Caco-2 (cell line): Measurements from ENCODE around the gene GPATCH8. TPM values are rescaled to one million over a fixed set of nuclear protein-coding genes. Genes with fewer than 3 reads are reported as not detected.

Source experiments
- Bru-seq: library from RNA; stranded (reverse); fragments of 400-500 nt; gene quantifications from one replicate; lab custom pipeline; 2021; lab: Mats Ljungman, UMichigan
- BruChase-seq, 2 experiments: library from RNA; stranded (reverse); fragments of 400-500 nt; gene quantifications; one replicate each; lab custom pipeline; 2021; lab: Mats Ljungman, UMichigan
- BruUV-seq: library from RNA; stranded (reverse); fragments of 400-500 nt; replicated peaks from 2 replicates; lab custom pipeline; 2021; lab: Mats Ljungman, UMichigan
- CTCF ChIA-PET: fragments of 300-600 bp; sonication (Branson Sonifier 250); formaldehyde crosslinking; loops from one replicate; lab custom pipeline; 2022; ENCODE audit warnings: antibody characterized with exemption; lab: Charles Lee
- POLR2A ChIA-PET: fragments of 300-600 bp; sonication (Branson Sonifier 250); formaldehyde crosslinking; loops from one replicate; lab custom pipeline; 2022; ENCODE audit warnings: antibody characterized with exemption; lab: Charles Lee
- DNase-seq, 2 experiments: peaks; one replicate each; pipeline versions ENCODE4 v3.0.0 to v3.0.0-alpha.2; 2020 to 2022
- H3K27me3 ChIP-seq: replicated peaks from 2 replicates; pipeline ENCODE4 v1.6.0; 2011; ENCODE audit warnings: low read length; ENCODE audit not compliant: control insufficient read depth, insufficient read depth
- H3K36me3 ChIP-seq: 2 replicates; pipeline ENCODE4 v1.5.1; 2011; ENCODE audit warnings: low read length; ENCODE audit not compliant: control insufficient read depth, insufficient read depth
- H3K4me1 ChIP-seq: fragments of 250-450 bp; sonication (Bioruptor Pico); 2 replicates; pipeline ENCODE4 v1.5.1; 2020; ENCODE audit warnings: mild to moderate bottlenecking
- H3K4me3 ChIP-seq: 2 replicates; pipeline ENCODE4 v1.5.1; 2011; ENCODE audit warnings: low read depth, mild to moderate bottlenecking, control low read depth, low read length
- H3K9me3 ChIP-seq: fragments of 250-450 bp; sonication (Bioruptor Pico); 2 replicates; pipeline ENCODE4 v1.5.1; 2020; ENCODE audit warnings: mild to moderate bottlenecking, moderate library complexity
- H3K27ac Mint-ChIP-seq: one replicate; pipeline ENCODE4 v1.8.0; 2022; ENCODE audit warnings: mixed read lengths; ENCODE audit not compliant: unreplicated experiment
- H3K27me3 Mint-ChIP-seq: one replicate; pipeline ENCODE4 v1.8.0; 2022; ENCODE audit warnings: mixed read lengths; ENCODE audit not compliant: insufficient read depth, unreplicated experiment
- H3K36me3 Mint-ChIP-seq: one replicate; pipeline ENCODE4 v1.8.0; 2022; ENCODE audit warnings: mild to moderate bottlenecking, mixed read lengths; ENCODE audit not compliant: insufficient read depth, unreplicated experiment
- H3K4me1 Mint-ChIP-seq: one replicate; pipeline ENCODE4 v1.8.0; 2022; ENCODE audit warnings: low read depth, mixed read lengths; ENCODE audit not compliant: unreplicated experiment
- H3K4me3 Mint-ChIP-seq: one replicate; pipeline ENCODE4 v1.8.0; 2022; ENCODE audit warnings: mild to moderate bottlenecking, moderate library complexity, mixed read lengths; ENCODE audit not compliant: unreplicated experiment
- H3K9me3 Mint-ChIP-seq: one replicate; pipeline ENCODE4 v1.8.0; 2022; ENCODE audit warnings: mixed read lengths; ENCODE audit not compliant: unreplicated experiment
- intact Hi-C: fragments of 100-400 bp; cut with micrococcal nuclease; formaldehyde crosslinking; loops from one replicate; pipeline ENCODE4 v1.10.0; 2022; ENCODE audit not compliant: unreplicated experiment
- long read RNA-seq: library from polyadenylated mRNA; stranded (forward); transcript quantifications from one replicate; pipeline ENCODE4 v2.0.0, GENCODE V29; 2022
- total RNA-seq: library from RNA; stranded (reverse); gene quantifications from 2 replicates; pipeline ENCODE4 v1.2.3, GENCODE V29; 2022
- TF ChIP-seq, protein P1 (sequence below), 2 experiments: fragments of 200-600 bp in 1 of 2; IDR thresholded peaks; 1 replicate in 1 of 2; 2 replicates in 1 of 2; pipeline versions ENCODE4 v1.5.1 to v1.8.0; 2011 to 2022; ENCODE audit warnings: antibody characterized with exemption in 1 of 2, control low read depth in 1 of 2, inconsistent platforms in 1 of 2, low read depth in 1 of 2, low read length in 1 of 2, mild to moderate bottlenecking in 1 of 2, moderate library complexity in 1 of 2; ENCODE audit not compliant: insufficient read depth in 1 of 2, severe bottlenecking in 1 of 2, unreplicated experiment in 1 of 2

Gene GPATCH8
- 53.4 and 55.5 TPM in 2 replicates for total RNA-seq
- percentile 92 among the genes with signal in this experiment for Bru-seq, nascent RNA
- percentile 88 among the genes with signal in this experiment for BruChase-seq, experiment 1, labeled RNA remaining after a 2-hour chase
- BruChase-seq, experiment 2, labeled RNA remaining after a 6-hour chase = percentile 83 among the genes with signal in this experiment
- long read RNA-seq, partial matches to known transcripts = 0 of 35 reads
- long read RNA-seq, other reads (novel, unspliced or antisense) = 33 of 35 reads

- ChIA-PET CTCF (interaction anchor here (0.6 to 1.5 kb wide), 6 partner anchors 20 to 546 kb away, joined by 3 to 8 read pairs (median 4); partner anchors contain the start of gene CCDC43), POLR2A (interaction anchor here (0.5 to 1.4 kb wide), 15 partner anchors 9 to 639 kb away, joined by 3 to 8 read pairs (median 3); partner anchors contain the start of genes EFTUD2 and LSM12)
- intact Hi-C loops = loop anchor here (5.0 kb wide), 1 partner anchor 41 kb away; no protein-coding TSS in a partner anchor
- Histone ChIP-seq H3K36me3 (no peaks in the 10 kb centered on the region), H3K9me3 (no peaks in the 10 kb centered on the region), H3K27me3 (no peaks in the 10 kb centered on the region), H3K4me3 (peak within 1 kb of the TSS; percentile 98), H3K4me1 (peaks cover 14% of the 10 kb centered on the region)
- H3K36me3 Mint-ChIP-seq = no peaks in the 10 kb centered on the region
- BruUV-seq = no TSS peak
- no peaks in the 10 kb centered on the region for H3K27me3 Mint-ChIP-seq
- TF ChIP-seq, protein P1, sequence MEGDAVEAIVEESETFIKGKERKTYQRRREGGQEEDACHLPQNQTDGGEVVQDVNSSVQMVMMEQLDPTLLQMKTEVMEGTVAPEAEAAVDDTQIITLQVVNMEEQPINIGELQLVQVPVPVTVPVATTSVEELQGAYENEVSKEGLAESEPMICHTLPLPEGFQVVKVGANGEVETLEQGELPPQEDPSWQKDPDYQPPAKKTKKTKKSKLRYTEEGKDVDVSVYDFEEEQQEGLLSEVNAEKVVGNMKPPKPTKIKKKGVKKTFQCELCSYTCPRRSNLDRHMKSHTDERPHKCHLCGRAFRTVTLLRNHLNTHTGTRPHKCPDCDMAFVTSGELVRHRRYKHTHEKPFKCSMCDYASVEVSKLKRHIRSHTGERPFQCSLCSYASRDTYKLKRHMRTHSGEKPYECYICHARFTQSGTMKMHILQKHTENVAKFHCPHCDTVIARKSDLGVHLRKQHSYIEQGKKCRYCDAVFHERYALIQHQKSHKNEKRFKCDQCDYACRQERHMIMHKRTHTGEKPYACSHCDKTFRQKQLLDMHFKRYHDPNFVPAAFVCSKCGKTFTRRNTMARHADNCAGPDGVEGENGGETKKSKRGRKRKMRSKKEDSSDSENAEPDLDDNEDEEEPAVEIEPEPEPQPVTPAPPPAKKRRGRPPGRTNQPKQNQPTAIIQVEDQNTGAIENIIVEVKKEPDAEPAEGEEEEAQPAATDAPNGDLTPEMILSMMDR (IDR thresholded peaks at IDR 0.05; ENCODE audit: insufficient read depth in 1 of 2, low read depth in 1 of 2, low read length in 1 of 2, severe bottlenecking in 1 of 2, unreplicated experiment in 1 of 2) = no peak
- peak within 1 kb of the TSS; percentile 98 for H3K27ac Mint-ChIP-seq
- H3K4me1 Mint-ChIP-seq = peaks cover 5% of the 10 kb centered on the region
- peak within 1 kb of the TSS; percentile 97 for H3K4me3 Mint-ChIP-seq
- no peaks in the 10 kb centered on the region for H3K9me3 Mint-ChIP-seq
- DNase-seq = peak; percentile 98 to 99
Measured at GRCh38 chr17:44503147-44504029, at the start of gene GPATCH8. Gene GPATCH8 (minus strand): TSS chr17:44503406. CDS start chr17:44503370, 36 bp downstream.

DNA sequence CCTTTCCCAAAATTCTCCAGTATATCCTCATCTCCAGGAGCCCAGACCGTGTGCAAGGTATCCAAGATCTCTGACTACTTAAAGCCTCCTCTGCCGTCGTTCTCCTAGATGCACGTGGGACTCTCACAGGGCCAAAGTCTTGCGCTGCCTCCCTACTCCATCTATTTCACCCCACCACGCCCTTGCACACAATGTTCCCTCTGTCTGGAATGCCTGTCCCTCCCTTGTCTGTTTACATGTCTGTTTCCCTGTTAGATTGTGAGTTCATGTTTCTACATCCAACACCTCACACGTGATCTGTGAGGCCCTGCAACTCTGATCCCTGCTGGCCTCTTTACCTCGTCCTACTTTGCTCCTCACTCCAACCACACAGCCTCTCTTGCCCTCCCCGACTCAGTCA, 49.2 kb upstream of the GPATCH8 start:
- Histone ChIP-seq H3K36me3 (no peaks in the 10 kb centered on the region; the same call in 1 of the 2 replicates), H3K4me3 (no peak overlapping the region), H3K27me3 (no peaks in the 10 kb centered on the region), H3K4me1 (peaks cover 56% of the 10 kb centered on the region), H3K9me3 (no peaks in the 10 kb centered on the region)
- H3K27ac Mint-ChIP-seq = peak overlapping the region; percentile 42
- H3K4me3 Mint-ChIP-seq = peak overlapping the region; percentile 0
- TF ChIP-seq, protein P1 (IDR thresholded peaks at IDR 0.05; ENCODE audit: insufficient read depth in 1 of 2, low read depth in 1 of 2, low read length in 1 of 2, severe bottlenecking in 1 of 2, unreplicated experiment in 1 of 2) = no peak
- BruUV-seq = no TSS peak
- CTCF ChIA-PET = interaction anchor here (0.5 to 1.0 kb wide), 2 partner anchors 9 to 20 kb away, joined by 4 to 5 read pairs; no protein-coding TSS in a partner anchor
- DNase-seq = peak; percentile 66 to 84
- intact Hi-C loops = loop anchor here (1.0 kb wide), 1 partner anchor 9 kb away; no protein-coding TSS in a partner anchor
- H3K9me3 Mint-ChIP-seq = no peaks in the 10 kb centered on the region
- H3K36me3 Mint-ChIP-seq = peaks cover 10% of the 10 kb centered on the region
- POLR2A ChIA-PET = interaction anchor here (1.0 kb wide), 1 partner anchor 9 kb away, joined by 6 read pairs; no protein-coding TSS in a partner anchor
- peaks cover 32% of the 10 kb centered on the region for H3K4me1 Mint-ChIP-seq
- H3K27me3 Mint-ChIP-seq = no peaks in the 10 kb centered on the region

GRCh38 chr17:44549686-44550085, 46.5 kb upstream of the GPATCH8 start:
- Mint-ChIP-seq H3K9me3 (no peaks in the 10 kb centered on the region), H3K4me3 (no peak overlapping the region), H3K27me3 (no peaks in the 10 kb centered on the region), H3K36me3 (no peaks in the 10 kb centered on the region), H3K4me1 (peaks cover 36% of the 10 kb centered on the region), H3K27ac (peak overlapping the region; percentile 28)
- intact Hi-C loops = no loop called here
- no peak for DNase-seq
- Histone ChIP-seq H3K4me1 (peaks cover 65% of the 10 kb centered on the region), H3K9me3 (no peaks in the 10 kb centered on the region), H3K36me3 (no peaks in the 10 kb centered on the region), H3K4me3 (no peak overlapping the region), H3K27me3 (no peaks in the 10 kb centered on the region)
- POLR2A ChIA-PET = no interaction called here
- CTCF ChIA-PET = no interaction called here
- TF ChIP-seq, protein P1 (IDR thresholded peaks at IDR 0.05; ENCODE audit: insufficient read depth in 1 of 2, low read depth in 1 of 2, low read length in 1 of 2, severe bottlenecking in 1 of 2, unreplicated experiment in 1 of 2) = no peak
- no TSS peak for BruUV-seq
